Endodermal cell (in vitro differentiated cells): Measurements from ENCODE around the gene CADM4. TPM values are rescaled to one million over a fixed set of nuclear protein-coding genes. Genes with fewer than 3 reads are reported as not detected.
A peak's percentile ranks its signal among the peaks of the same experiment; 100 is the strongest.
"Not testable (repeated sequence)": the region's sequence is repeated elsewhere in the genome, so short reads cannot be mapped to it uniquely, and the experiment has no call there.

Experiments
- DNase-seq: peaks from one replicate; pipeline ENCODE4 v3.0.0-alpha.2; 2017
- H3K27ac ChIP-seq: 2 replicates; pipeline ENCODE4 v1.5.1; 2013; ENCODE audit warnings: mild to moderate bottlenecking, low read depth, low read length, moderate library complexity
- H3K27me3 ChIP-seq: 2 replicates; pipeline ENCODE4 v1.6.1; 2013; ENCODE audit warnings: mild to moderate bottlenecking, low read length, moderate library complexity; ENCODE audit not compliant: insufficient read depth, control insufficient read depth, poor library complexity, severe bottlenecking
- H3K36me3 ChIP-seq: 2 replicates; pipeline ENCODE4 v1.7.0; 2013; ENCODE audit warnings: mild to moderate bottlenecking, low read length, moderate library complexity; ENCODE audit not compliant: control insufficient read depth, insufficient read depth
- H3K4me1 ChIP-seq: one replicate; pipeline ENCODE4 v1.7.0; 2013; ENCODE audit warnings: low read length; ENCODE audit not compliant: control insufficient read depth, insufficient read depth
- H3K4me3 ChIP-seq: 2 replicates; pipeline ENCODE4 v1.5.1; 2013; ENCODE audit warnings: mild to moderate bottlenecking, low read length, moderate library complexity
- H3K9ac ChIP-seq: 2 replicates; pipeline ENCODE4 v1.6.1; 2013; ENCODE audit warnings: mild to moderate bottlenecking, low read length, moderate library complexity; ENCODE audit not compliant: poor library complexity, severe bottlenecking; ENCODE audit errors: extremely low read depth
- H3K9me3 ChIP-seq: 2 replicates; pipeline ENCODE4 v1.6.1; 2013; ENCODE audit warnings: mild to moderate bottlenecking, low read length, moderate library complexity; ENCODE audit not compliant: control insufficient read depth
- H3K27ac Mint-ChIP-seq: 2 replicates; pipeline ENCODE4 v1.8.0; 2020; ENCODE audit warnings: mixed read lengths
- H3K27me3 Mint-ChIP-seq: 2 replicates; pipeline ENCODE4 v1.8.0; 2021; ENCODE audit warnings: mild to moderate bottlenecking, mixed read lengths; ENCODE audit not compliant: insufficient read depth
- H3K36me3 Mint-ChIP-seq: 2 replicates; pipeline ENCODE4 v1.8.0; 2020; ENCODE audit warnings: low read depth, mixed read lengths
- H3K4me1 Mint-ChIP-seq: 2 replicates; pipeline ENCODE4 v1.8.0; 2020; ENCODE audit warnings: mixed read lengths
- H3K4me3 Mint-ChIP-seq: 2 replicates; pipeline ENCODE4 v1.8.0; 2020; ENCODE audit warnings: mild to moderate bottlenecking, moderate library complexity, mixed read lengths
- H3K9me3 Mint-ChIP-seq: 2 replicates; pipeline ENCODE4 v1.8.0; 2020; ENCODE audit warnings: mild to moderate bottlenecking, mixed read lengths
- CTCF ChIP-seq: fragments of 200-600 bp; sonication (generic); conservative IDR thresholded peaks from 2 replicates; pipeline ENCODE4 v1.5.0; 2021; ENCODE audit warnings: antibody characterized with exemption, mild to moderate bottlenecking
- WGBS, 2 experiments: methylation state at CpG; one replicate each; pipeline versions ENCODE4 v1.1.5 to v1.1.7; 2013; ENCODE audit warnings: missing lambda C conversion rate in 2 of 2, mixed read lengths in 1 of 2; ENCODE audit not compliant: insufficient coverage in 1 of 2, insufficient read length in 1 of 2; 5-methylcytosine and 5-hydroxymethylcytosine counted together
- total RNA-seq, 2 donors: library from RNA; stranded (reverse); fragmentation: NEBNext Ultra II Directional in 1 of 2; extraction: Animal tissue kit (Norgen Biotek cat#: 25700) in 1 of 2; gene quantifications; 2 replicates in 1 of 2; 3 replicates in 1 of 2; pipeline ENCODE4 v1.2.1, GENCODE V29; 2021

Gene CADM4
- total RNA-seq, 2 donors from 2014 or later: 9.3 to 19.9 TPM

- no peak overlapping the region for H3K4me3 Mint-ChIP-seq
These were observed 47.5 kb downstream of the CADM4 start for GRCh38 chr19:43591904-43592772.

GRCh38 chr19:43589678-43590077 is 50.0 kb downstream of the CADM4 start:
- Histone ChIP-seq H3K4me3 (no peak overlapping the region), H3K27ac (no peak overlapping the region), H3K4me1 (no peaks in the 10 kb centered on the region), H3K27me3 (no peaks in the 10 kb centered on the region), H3K9ac (no peak overlapping the region), H3K36me3 (peaks cover 57% of the 10 kb centered on the region), H3K9me3 (no peaks in the 10 kb centered on the region)
- no peak overlapping the region for H3K4me3 Mint-ChIP-seq
- WGBS, 2 experiments: 90 to 97% methylated on average over 6 of the region's 6 CpGs
- no peak for TF ChIP-seq CTCF
- peak overlapping the region; percentile 29 for H3K27ac Mint-ChIP-seq
- no peak for DNase-seq
- no peaks in the 10 kb centered on the region for H3K27me3 Mint-ChIP-seq
- no peaks in the 10 kb centered on the region for H3K9me3 Mint-ChIP-seq
- H3K4me1 Mint-ChIP-seq: peaks cover 8% of the 10 kb centered on the region
- H3K36me3 Mint-ChIP-seq: peaks cover 59% of the 10 kb centered on the region

More at GRCh38 chr19:43591904-43592772, 47.5 kb downstream of the CADM4 start:
- TF ChIP-seq CTCF: no peak
- 95 to 98% methylated on average over 33 to 63 of the region's 63 CpGs for WGBS, 2 experiments
- Histone ChIP-seq H3K9ac (no peak overlapping the region), H3K4me3 (no peak overlapping the region), H3K36me3 (peaks cover 43% of the 10 kb centered on the region), H3K4me1 (no peaks in the 10 kb centered on the region), H3K27me3 (no peaks in the 10 kb centered on the region), H3K27ac (no peak overlapping the region), H3K9me3 (no peaks in the 10 kb centered on the region)
- no peaks in the 10 kb centered on the region for H3K27me3 Mint-ChIP-seq
- H3K27ac Mint-ChIP-seq: peak overlapping the region; percentile 35
- H3K9me3 Mint-ChIP-seq: no peaks in the 10 kb centered on the region
- DNase-seq: no peak
- H3K36me3 Mint-ChIP-seq: peaks cover 43% of the 10 kb centered on the region
- peaks cover 14% of the 10 kb centered on the region for H3K4me1 Mint-ChIP-seq

GRCh38 chr19:43589277-43589676 is 50.4 kb downstream of the CADM4 start:
- no peaks in the 10 kb centered on the region for H3K9me3 ChIP-seq
- Mint-ChIP-seq H3K4me1 (peaks cover 8% of the 10 kb centered on the region), H3K4me3 (no peak overlapping the region), H3K9me3 (no peaks in the 10 kb centered on the region), H3K36me3 (peaks cover 59% of the 10 kb centered on the region), H3K27me3 (no peaks in the 10 kb centered on the region), H3K27ac (peak overlapping the region; percentile 29)
- no peak for DNase-seq
- no peaks in the 10 kb centered on the region for H3K27me3 ChIP-seq
- WGBS, 2 experiments: 94 to 100% methylated on average over 1 to 4 of the region's 5 CpGs
- H3K27ac ChIP-seq: no peak overlapping the region
- no peak overlapping the region for H3K9ac ChIP-seq
- H3K4me3 ChIP-seq: no peak overlapping the region
- H3K36me3 ChIP-seq: peaks cover 57% of the 10 kb centered on the region
- no peaks in the 10 kb centered on the region for H3K4me1 ChIP-seq
- TF ChIP-seq CTCF: no peak

GRCh38 chr19:43587029-43587428 is 52.6 kb downstream of the CADM4 start:
- H3K9me3 ChIP-seq, H3K4me3 Mint-ChIP-seq, H3K4me1 ChIP-seq, H3K27ac ChIP-seq, H3K9ac ChIP-seq, H3K27me3 Mint-ChIP-seq, H3K4me3 ChIP-seq, H3K9me3 Mint-ChIP-seq, H3K27me3 ChIP-seq, H3K4me1 Mint-ChIP-seq, H3K27ac Mint-ChIP-seq, DNase-seq: not testable (repeated sequence)
- WGBS, 2 experiments: 89 to 94% methylated on average over 1 to 3 of the region's 3 CpGs
- peaks cover 45% of the 10 kb centered on the region for H3K36me3 Mint-ChIP-seq
- H3K36me3 ChIP-seq: peaks cover 42% of the 10 kb centered on the region
